Immature natural killer cell (primary cell): ENCODE results near the gene KRTAP23-1. TPM values are rescaled to one million over a fixed set of nuclear protein-coding genes. Genes with fewer than 3 reads are reported as not detected.

Source experiments
- DNase-seq, 3 donors: peaks; one replicate each; pipeline ENCODE4 v3.0.0; 2022; ENCODE audit warnings: mixed read lengths in 1 of 3
- H3K27ac Mint-ChIP-seq, 6 donors: one replicate each; pipeline ENCODE4 v1.8.0; 2020; ENCODE audit warnings: mixed read lengths in 6 of 6, mild to moderate bottlenecking in 5 of 6, inconsistent platforms in 4 of 6, moderate library complexity in 3 of 6
- H3K27me3 Mint-ChIP-seq, 3 donors: one replicate each; pipeline ENCODE4 v1.8.0; 2020 to 2021; ENCODE audit warnings: low read depth in 3 of 3, mild to moderate bottlenecking in 3 of 3, mixed read lengths in 3 of 3, moderate library complexity in 3 of 3, inconsistent platforms in 1 of 3
- H3K36me3 Mint-ChIP-seq, 3 donors: one replicate each; pipeline ENCODE4 v1.8.0; 2020; ENCODE audit warnings: mixed read lengths in 3 of 3, inconsistent platforms in 2 of 3, mild to moderate bottlenecking in 2 of 3
- H3K4me1 Mint-ChIP-seq, 2 donors: one replicate each; pipeline ENCODE4 v1.8.0; 2020; ENCODE audit warnings: inconsistent platforms in 2 of 2, mild to moderate bottlenecking in 2 of 2, mixed read lengths in 2 of 2, moderate library complexity in 1 of 2
- H3K4me3 Mint-ChIP-seq, 5 donors: one replicate each; pipeline ENCODE4 v1.8.0; 2020; ENCODE audit warnings: mild to moderate bottlenecking in 5 of 5, mixed read lengths in 5 of 5, inconsistent platforms in 3 of 5, moderate library complexity in 3 of 5
- H3K9me3 Mint-ChIP-seq, 6 donors: one replicate each; pipeline ENCODE4 v1.8.0; 2020; ENCODE audit warnings: mild to moderate bottlenecking in 6 of 6, mixed read lengths in 6 of 6, inconsistent platforms in 4 of 6, moderate library complexity in 3 of 6
- polyA plus RNA-seq, 3 donors: library from polyadenylated mRNA; unstranded; fragments of 300-500 nt; fragmentation: Illumina TruSeq; gene quantifications; one replicate each; pipeline ENCODE4 v1.2.3, GENCODE V29; 2021

Gene KRTAP23-1
- not detected for polyA plus RNA-seq

- Mint-ChIP-seq H3K4me1 (no peaks in the 10 kb centered on the region), H3K27me3 (peaks cover 0 to 1% (median 0%) of the 10 kb centered on the region in 3 donors), H3K36me3 (peaks cover 0 to 5% (median 0%) of the 10 kb centered on the region in 3 donors), H3K27ac (no peak within 1 kb of the TSS), H3K9me3 (peaks cover 2 to 22% (median 8%) of the 10 kb centered on the region in 6 donors), H3K4me3 (no peak within 1 kb of the TSS)
- DNase-seq, result no peak
Measured at GRCh38 chr21:30348506-30348905, at the start of gene KRTAP23-1. Gene KRTAP23-1 (minus strand): TSS chr21:30348606. CDS start chr21:30348606, 0 bp downstream.

- no peak for DNase-seq
Measured at GRCh38 chr21:30395731-30396130, 47.3 kb upstream of the KRTAP23-1 start, which contains the start of gene KRTAP13-1. Gene KRTAP13-1 (plus strand): TSS chr21:30396031. CDS start chr21:30396087, 56 bp downstream.

GRCh38 chr21:30391492-30392025, 43.2 kb upstream of the KRTAP23-1 start:
- peaks cover 4 to 42% (median 16%) of the 10 kb centered on the region in 6 donors for H3K9me3 Mint-ChIP-seq
- H3K27ac Mint-ChIP-seq, result no peak overlapping the region
- no peaks in the 10 kb centered on the region for H3K4me1 Mint-ChIP-seq
- DNase-seq, result no peak
- H3K27me3 Mint-ChIP-seq, result peaks cover 0 to 7% (median 4%) of the 10 kb centered on the region in 3 donors
- no peak overlapping the region for H3K4me3 Mint-ChIP-seq
- no peaks in the 10 kb centered on the region for H3K36me3 Mint-ChIP-seq

More at GRCh38 chr21:30395731-30396130, 47.3 kb upstream of the KRTAP23-1 start, which contains the start of gene KRTAP13-1:
- Mint-ChIP-seq H3K4me3 (no peak within 1 kb of the TSS), H3K36me3 (no peaks in the 10 kb centered on the region), H3K27ac (no peak within 1 kb of the TSS), H3K9me3 (peaks cover 0 to 38% (median 12%) of the 10 kb centered on the region in 6 donors), H3K4me1 (no peaks in the 10 kb centered on the region), H3K27me3 (peaks cover 0 to 4% (median 3%) of the 10 kb centered on the region in 3 donors)

GRCh38 chr21:30382201-30382600, 33.8 kb upstream of the KRTAP23-1 start:
- Mint-ChIP-seq H3K4me1 (no peaks in the 10 kb centered on the region), H3K36me3 (no peaks in the 10 kb centered on the region), H3K27ac (no peak overlapping the region), H3K4me3 (no peak overlapping the region), H3K27me3 (peaks cover 0 to 3% (median 2%) of the 10 kb centered on the region in 3 donors), H3K9me3 (peaks cover 5 to 42% (median 12%) of the 10 kb centered on the region in 6 donors)
- DNase-seq, result no peak

GRCh38 chr21:30372139-30372770, 23.8 kb upstream of the KRTAP23-1 start, which contains the start of gene KRTAP13-2:
Gene KRTAP13-2 (minus strand): TSS chr21:30372271. CDS start chr21:30372213, 58 bp downstream.
- DNase-seq, result no peak
- no peaks in the 10 kb centered on the region for H3K4me1 Mint-ChIP-seq
- H3K27ac Mint-ChIP-seq, result no peak within 1 kb of the TSS
- H3K27me3 Mint-ChIP-seq, result peaks cover 0 to 1% (median 0%) of the 10 kb centered on the region in 3 donors
- H3K9me3 Mint-ChIP-seq, result peaks cover 3 to 36% (median 11%) of the 10 kb centered on the region in 6 donors
- H3K4me3 Mint-ChIP-seq, result no peak within 1 kb of the TSS
- no peaks in the 10 kb centered on the region for H3K36me3 Mint-ChIP-seq

- H3K36me3 Mint-ChIP-seq, result no peaks in the 10 kb centered on the region
- H3K27me3 Mint-ChIP-seq, result peaks cover 0 to 5% (median 0%) of the 10 kb centered on the region in 3 donors
- H3K4me3 Mint-ChIP-seq, result no peak overlapping the region
- no peak overlapping the region for H3K27ac Mint-ChIP-seq
- peaks cover 2 to 26% (median 6%) of the 10 kb centered on the region in 6 donors for H3K9me3 Mint-ChIP-seq
- no peak for DNase-seq
- no peaks in the 10 kb centered on the region for H3K4me1 Mint-ChIP-seq
Measured at GRCh38 chr21:30355906-30356305, 7.5 kb upstream of the KRTAP23-1 start.

GRCh38 chr21:30354308-30355005, 6.1 kb upstream of the KRTAP23-1 start:
- Mint-ChIP-seq H3K4me3 (no peak overlapping the region), H3K27me3 (peaks cover 0 to 5% (median 0%) of the 10 kb centered on the region in 3 donors), H3K27ac (no peak overlapping the region), H3K9me3 (peaks cover 4 to 18% (median 6%) of the 10 kb centered on the region in 6 donors), H3K36me3 (no peaks in the 10 kb centered on the region), H3K4me1 (no peaks in the 10 kb centered on the region)
- no peak for DNase-seq

- no peak overlapping the region for H3K4me3 Mint-ChIP-seq
- H3K27ac Mint-ChIP-seq, result no peak overlapping the region
- no peak for DNase-seq
- no peaks in the 10 kb centered on the region for H3K4me1 Mint-ChIP-seq
- no peaks in the 10 kb centered on the region for H3K36me3 Mint-ChIP-seq
- H3K27me3 Mint-ChIP-seq, result peaks cover 0 to 5% (median 0%) of the 10 kb centered on the region in 3 donors
- peaks cover 6 to 18% (median 8%) of the 10 kb centered on the region in 6 donors for H3K9me3 Mint-ChIP-seq
Measured at GRCh38 chr21:30351534-30351933, 3.1 kb upstream of the KRTAP23-1 start.

GRCh38 chr21:30349572-30349971, 1.2 kb upstream of the KRTAP23-1 start:
- no peak for DNase-seq
- peaks cover 0 to 3% (median 0%) of the 10 kb centered on the region in 3 donors for H3K27me3 Mint-ChIP-seq
- no peak overlapping the region for H3K4me3 Mint-ChIP-seq
- H3K27ac Mint-ChIP-seq, result no peak overlapping the region
- peaks cover 0 to 5% (median 0%) of the 10 kb centered on the region in 3 donors for H3K36me3 Mint-ChIP-seq
- no peaks in the 10 kb centered on the region for H3K4me1 Mint-ChIP-seq
- peaks cover 2 to 26% (median 11%) of the 10 kb centered on the region in 6 donors for H3K9me3 Mint-ChIP-seq

GRCh38 chr21:30345014-30345413, 3.4 kb downstream of the KRTAP23-1 start:
- Mint-ChIP-seq H3K4me3 (no peak overlapping the region), H3K27ac (no peak overlapping the region)
- no peak for DNase-seq

GRCh38 chr21:30340714-30341573, 7.5 kb downstream of the KRTAP23-1 start:
- Mint-ChIP-seq H3K4me3 (no peak overlapping the region), H3K27ac (no peak overlapping the region), H3K27me3 (peaks cover 0 to 3% (median 0%) of the 10 kb centered on the region in 3 donors), H3K9me3 (peaks cover 3 to 13% (median 7%) of the 10 kb centered on the region in 6 donors), H3K4me1 (no peaks in the 10 kb centered on the region), H3K36me3 (peaks cover 0 to 5% (median 0%) of the 10 kb centered on the region in 3 donors)
- DNase-seq, result no peak

More at GRCh38 chr21:30345014-30345413, 3.4 kb downstream of the KRTAP23-1 start:
- no peaks in the 10 kb centered on the region for H3K4me1 Mint-ChIP-seq
- H3K9me3 Mint-ChIP-seq, result peaks cover 2 to 18% (median 7%) of the 10 kb centered on the region in 6 donors
- H3K36me3 Mint-ChIP-seq, result peaks cover 0 to 5% (median 0%) of the 10 kb centered on the region in 3 donors
- peaks cover 0 to 1% (median 0%) of the 10 kb centered on the region in 3 donors for H3K27me3 Mint-ChIP-seq

- Mint-ChIP-seq H3K36me3 (no peaks in the 10 kb centered on the region), H3K27ac (no peak overlapping the region), H3K27me3 (peaks cover 0 to 3% (median 0%) of the 10 kb centered on the region in 3 donors), H3K4me3 (no peak overlapping the region), H3K9me3 (peaks cover 3 to 14% (median 5%) of the 10 kb centered on the region in 6 donors), H3K4me1 (no peaks in the 10 kb centered on the region)
- DNase-seq, result no peak
Measured at GRCh38 chr21:30338717-30339116, 9.7 kb downstream of the KRTAP23-1 start.

GRCh38 chr21:30337772-30338171, 10.6 kb downstream of the KRTAP23-1 start:
- peaks cover 0 to 3% (median 0%) of the 10 kb centered on the region in 3 donors for H3K27me3 Mint-ChIP-seq

More at GRCh38 chr21:30337772-30338171, 10.6 kb downstream of the KRTAP23-1 start:
- Mint-ChIP-seq H3K4me3 (no peak overlapping the region), H3K27ac (no peak overlapping the region), H3K4me1 (no peaks in the 10 kb centered on the region), H3K36me3 (no peaks in the 10 kb centered on the region), H3K9me3 (peaks cover 3 to 14% (median 5%) of the 10 kb centered on the region in 6 donors)
- DNase-seq, result no peak
